SK-N-SH treated with all-trans-retinoic acid at 6 μM for 48 hours (cell line): ENCODE data around the gene QSOX1.

Source experiments
- ATAC-seq: fragments of 200-7000 bp; cut with Tn5 transposase; 3 replicates; pipeline ENCODE4 v1.9.1; 2020; ENCODE audit warnings: mild to moderate bottlenecking, moderate library complexity
- ARNTL ChIP-seq: fragments of 450-650 bp; formaldehyde crosslinking; IDR thresholded peaks from 2 replicates; pipeline ENCODE4 v1.5.0; 2020; ENCODE audit warnings: low read depth, mild to moderate bottlenecking, moderate library complexity, borderline replicate concordance
- BACH2 ChIP-seq: fragments of 250-450 bp; sonication (Bioruptor Pico); IDR thresholded peaks from 2 replicates; pipeline ENCODE4 v1.9.0; 2021; ENCODE audit warnings: mild to moderate bottlenecking, borderline replicate concordance
- ESRRG ChIP-seq: fragments of 250-450 bp; sonication (Bioruptor Pico); IDR thresholded peaks from 2 replicates; pipeline ENCODE4 v1.6.1; 2021; ENCODE audit warnings: mild to moderate bottlenecking
- ISL1 ChIP-seq: fragments of 250-450 bp; sonication (Bioruptor Pico); IDR thresholded peaks from 2 replicates; pipeline ENCODE4 v2.1.2; 2022; ENCODE audit warnings: mild to moderate bottlenecking, moderate library complexity
- OSR1 ChIP-seq: fragments of 250-450 bp; sonication (Bioruptor Pico); IDR thresholded peaks from 2 replicates; pipeline ENCODE4 v1.8.0; 2022; ENCODE audit warnings: moderate library complexity, mild to moderate bottlenecking, inconsistent platforms
- PPARA ChIP-seq: fragments of 250-450 bp; sonication (Bioruptor Pico); IDR thresholded peaks from 2 replicates; pipeline ENCODE4 v1.5.0; 2020; ENCODE audit warnings: mild to moderate bottlenecking, borderline replicate concordance
- TCF4 ChIP-seq: fragments of 250-450 bp; sonication (Bioruptor Pico); IDR thresholded peaks from 2 replicates; pipeline ENCODE4 v1.8.0; 2021; ENCODE audit warnings: mild to moderate bottlenecking, moderate library complexity, borderline replicate concordance
- TOX ChIP-seq: fragments of 250-450 bp; sonication (Bioruptor Pico); IDR thresholded peaks from 2 replicates; pipeline ENCODE4 v1.8.0; 2021; ENCODE audit warnings: mild to moderate bottlenecking, moderate library complexity, borderline replicate concordance
- TSHZ2 ChIP-seq: fragments of 250-450 bp; sonication (Bioruptor Pico); IDR thresholded peaks from 2 replicates; pipeline ENCODE4 v1.5.0; 2020; ENCODE audit warnings: mild to moderate bottlenecking, moderate library complexity
- ZFP3 ChIP-seq: fragments of 250-450 bp; sonication (Bioruptor Pico); IDR thresholded peaks from 2 replicates; pipeline ENCODE4 v1.5.0; 2020; ENCODE audit warnings: mild to moderate bottlenecking, moderate library complexity
- ZFP30 ChIP-seq: fragments of 450-650 bp; formaldehyde crosslinking; IDR thresholded peaks from 2 replicates; pipeline ENCODE4 v1.5.0; 2022; ENCODE audit warnings: mild to moderate bottlenecking, moderate library complexity
- ZNF565 ChIP-seq: fragments of 450-650 bp; formaldehyde crosslinking; conservative IDR thresholded peaks from 2 replicates; pipeline ENCODE4 v1.5.0; 2020; ENCODE audit warnings: low read depth, mild to moderate bottlenecking, moderate library complexity
- ZNF70 ChIP-seq: fragments of 450-650 bp; formaldehyde crosslinking; IDR thresholded peaks from 2 replicates; pipeline ENCODE4 v1.5.0; 2020; ENCODE audit warnings: mild to moderate bottlenecking, moderate library complexity
- TF ChIP-seq, protein P1 (sequence below): fragments of 250-450 bp; sonication (Bioruptor Pico); IDR thresholded peaks from 2 replicates; pipeline ENCODE4 v1.5.1; 2020; ENCODE audit warnings: low read depth, mild to moderate bottlenecking, moderate library complexity
- TF ChIP-seq, protein P2 (sequence below): fragments of 250-450 bp; sonication (Bioruptor Pico); IDR thresholded peaks from 2 replicates; pipeline ENCODE4 v1.8.0; 2020; ENCODE audit warnings: mild to moderate bottlenecking, moderate library complexity, borderline replicate concordance
- TF ChIP-seq, protein P3 (sequence below): fragments of 250-450 bp; sonication (Bioruptor Pico); IDR thresholded peaks from 2 replicates; pipeline ENCODE4 v1.8.0; 2021; ENCODE audit warnings: low read depth, mild to moderate bottlenecking, moderate library complexity, borderline replicate concordance

Gene QSOX1

DNA sequence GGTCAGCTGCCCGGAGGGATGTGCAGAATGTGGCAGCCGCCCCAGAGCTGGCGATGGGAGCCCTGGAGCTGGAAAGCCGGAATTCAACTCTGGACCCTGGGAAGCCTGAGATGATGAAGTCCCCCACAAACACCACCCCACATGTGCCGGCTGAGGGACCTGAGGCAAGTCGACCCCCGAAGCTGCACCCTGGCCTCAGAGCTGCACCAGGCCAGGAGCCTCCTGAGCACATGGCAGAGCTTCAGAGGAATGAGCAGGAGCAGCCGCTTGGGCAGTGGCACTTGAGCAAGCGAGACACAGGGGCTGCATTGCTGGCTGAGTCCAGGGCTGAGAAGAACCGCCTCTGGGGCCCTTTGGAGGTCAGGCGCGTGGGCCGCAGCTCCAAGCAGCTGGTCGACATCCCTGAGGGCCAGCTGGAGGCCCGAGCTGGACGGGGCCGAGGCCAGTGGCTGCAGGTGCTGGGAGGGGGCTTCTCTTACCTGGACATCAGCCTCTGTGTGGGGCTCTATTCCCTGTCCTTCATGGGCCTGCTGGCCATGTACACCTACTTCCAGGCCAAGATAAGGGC lies 41.9 kb downstream of the QSOX1 start:
- TF ChIP-seq ZFP3 (CRISPR knock-in tag) (no peak), ZNF565 (CRISPR knock-in tag) (no peak)
- ATAC-seq, result no peak

DNA sequence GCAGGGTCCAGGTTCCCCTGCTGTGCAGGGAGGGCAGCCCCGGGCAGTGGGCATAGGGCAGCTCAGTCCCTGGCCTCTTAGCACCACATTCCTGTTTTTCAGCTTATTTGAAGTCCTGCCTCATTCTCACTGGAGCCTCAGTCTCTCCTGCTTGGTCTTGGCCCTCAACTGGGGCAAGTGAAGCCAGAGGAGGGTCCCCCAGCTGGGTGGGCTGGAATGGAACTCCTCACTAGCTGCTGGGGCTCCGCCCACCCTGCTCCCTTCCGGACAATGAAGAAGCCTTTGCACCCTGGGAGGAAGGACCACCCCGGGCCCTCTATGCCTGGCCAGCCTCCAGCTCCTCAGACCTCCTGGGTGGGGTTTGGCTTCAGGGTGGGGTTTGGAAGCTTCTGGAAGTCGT lies 42.6 kb downstream of the QSOX1 start:
- ATAC-seq, result no peak
- no peak for TF ChIP-seq ZNF70 (CRISPR knock-in tag)
- TF ChIP-seq ESRRG (CRISPR knock-in tag), result no peak
- TF ChIP-seq PPARA (CRISPR knock-in tag), result no peak
- TF ChIP-seq, protein P1, sequence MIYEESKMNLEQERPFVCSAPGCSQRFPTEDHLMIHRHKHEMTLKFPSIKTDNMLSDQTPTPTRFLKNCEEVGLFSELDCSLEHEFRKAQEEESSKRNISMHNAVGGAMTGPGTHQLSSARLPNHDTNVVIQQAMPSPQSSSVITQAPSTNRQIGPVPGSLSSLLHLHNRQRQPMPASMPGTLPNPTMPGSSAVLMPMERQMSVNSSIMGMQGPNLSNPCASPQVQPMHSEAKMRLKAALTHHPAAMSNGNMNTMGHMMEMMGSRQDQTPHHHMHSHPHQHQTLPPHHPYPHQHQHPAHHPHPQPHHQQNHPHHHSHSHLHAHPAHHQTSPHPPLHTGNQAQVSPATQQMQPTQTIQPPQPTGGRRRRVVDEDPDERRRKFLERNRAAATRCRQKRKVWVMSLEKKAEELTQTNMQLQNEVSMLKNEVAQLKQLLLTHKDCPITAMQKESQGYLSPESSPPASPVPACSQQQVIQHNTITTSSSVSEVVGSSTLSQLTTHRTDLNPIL, result no peak
- TF ChIP-seq ZFP30, result no peak
- TF ChIP-seq BACH2 (CRISPR knock-in tag), result no peak
- TF ChIP-seq, protein P2, sequence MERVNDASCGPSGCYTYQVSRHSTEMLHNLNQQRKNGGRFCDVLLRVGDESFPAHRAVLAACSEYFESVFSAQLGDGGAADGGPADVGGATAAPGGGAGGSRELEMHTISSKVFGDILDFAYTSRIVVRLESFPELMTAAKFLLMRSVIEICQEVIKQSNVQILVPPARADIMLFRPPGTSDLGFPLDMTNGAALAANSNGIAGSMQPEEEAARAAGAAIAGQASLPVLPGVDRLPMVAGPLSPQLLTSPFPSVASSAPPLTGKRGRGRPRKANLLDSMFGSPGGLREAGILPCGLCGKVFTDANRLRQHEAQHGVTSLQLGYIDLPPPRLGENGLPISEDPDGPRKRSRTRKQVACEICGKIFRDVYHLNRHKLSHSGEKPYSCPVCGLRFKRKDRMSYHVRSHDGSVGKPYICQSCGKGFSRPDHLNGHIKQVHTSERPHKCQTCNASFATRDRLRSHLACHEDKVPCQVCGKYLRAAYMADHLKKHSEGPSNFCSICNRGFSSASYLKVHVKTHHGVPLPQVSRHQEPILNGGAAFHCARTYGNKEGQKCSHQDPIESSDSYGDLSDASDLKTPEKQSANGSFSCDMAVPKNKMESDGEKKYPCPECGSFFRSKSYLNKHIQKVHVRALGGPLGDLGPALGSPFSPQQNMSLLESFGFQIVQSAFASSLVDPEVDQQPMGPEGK (CRISPR knock-in tag), result no peak
- TF ChIP-seq TOX (CRISPR knock-in tag), result no peak
- no peak for TF ChIP-seq ARNTL
- no peak for TF ChIP-seq ZFP3 (CRISPR knock-in tag)
- TF ChIP-seq OSR1 (CRISPR knock-in tag), result no peak
- TF ChIP-seq, protein P3, sequence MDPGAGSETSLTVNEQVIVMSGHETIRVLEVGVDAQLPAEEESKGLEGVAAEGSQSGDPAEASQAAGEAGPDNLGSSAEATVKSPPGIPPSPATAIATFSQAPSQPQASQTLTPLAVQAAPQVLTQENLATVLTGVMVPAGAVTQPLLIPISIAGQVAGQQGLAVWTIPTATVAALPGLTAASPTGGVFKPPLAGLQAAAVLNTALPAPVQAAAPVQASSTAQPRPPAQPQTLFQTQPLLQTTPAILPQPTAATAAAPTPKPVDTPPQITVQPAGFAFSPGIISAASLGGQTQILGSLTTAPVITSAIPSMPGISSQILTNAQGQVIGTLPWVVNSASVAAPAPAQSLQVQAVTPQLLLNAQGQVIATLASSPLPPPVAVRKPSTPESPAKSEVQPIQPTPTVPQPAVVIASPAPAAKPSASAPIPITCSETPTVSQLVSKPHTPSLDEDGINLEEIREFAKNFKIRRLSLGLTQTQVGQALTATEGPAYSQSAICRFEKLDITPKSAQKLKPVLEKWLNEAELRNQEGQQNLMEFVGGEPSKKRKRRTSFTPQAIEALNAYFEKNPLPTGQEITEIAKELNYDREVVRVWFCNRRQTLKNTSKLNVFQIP (CRISPR knock-in tag), result no peak
- TF ChIP-seq TSHZ2, result no peak

DNA sequence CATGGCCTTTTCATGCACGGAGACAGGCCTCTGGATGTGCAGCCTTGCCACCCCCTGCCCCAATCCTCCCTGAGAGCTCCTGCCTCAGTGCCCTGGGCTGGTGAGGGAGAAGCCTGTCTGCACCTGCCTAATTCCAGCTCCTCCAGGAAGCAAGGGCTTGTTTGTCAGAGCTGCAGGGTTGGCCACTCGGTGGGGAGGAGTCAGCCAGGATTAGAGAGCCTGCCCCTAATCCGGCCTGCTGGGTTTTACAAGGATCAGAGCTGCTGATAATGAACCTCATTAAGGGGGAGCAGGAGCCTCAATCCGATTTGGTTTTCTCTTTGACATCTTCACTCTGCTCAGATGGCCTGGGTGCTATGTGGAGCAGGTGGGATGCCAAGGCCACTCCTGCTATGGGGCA lies 43.5 kb downstream of the QSOX1 start:
- ATAC-seq, result no peak
- no peak for TF ChIP-seq BACH2 (CRISPR knock-in tag)
- TF ChIP-seq ARNTL, result no peak
- TF ChIP-seq ZNF565 (CRISPR knock-in tag), result no peak
- TF ChIP-seq ZNF70 (CRISPR knock-in tag), result no peak
- TF ChIP-seq ISL1 (CRISPR knock-in tag), result no peak
- TF ChIP-seq, protein P2 (CRISPR knock-in tag), result no peak
- no peak for TF ChIP-seq TCF4 (CRISPR knock-in tag)
- no peak for TF ChIP-seq ZFP30
- TF ChIP-seq, all 23 proteins: peak for 0

DNA sequence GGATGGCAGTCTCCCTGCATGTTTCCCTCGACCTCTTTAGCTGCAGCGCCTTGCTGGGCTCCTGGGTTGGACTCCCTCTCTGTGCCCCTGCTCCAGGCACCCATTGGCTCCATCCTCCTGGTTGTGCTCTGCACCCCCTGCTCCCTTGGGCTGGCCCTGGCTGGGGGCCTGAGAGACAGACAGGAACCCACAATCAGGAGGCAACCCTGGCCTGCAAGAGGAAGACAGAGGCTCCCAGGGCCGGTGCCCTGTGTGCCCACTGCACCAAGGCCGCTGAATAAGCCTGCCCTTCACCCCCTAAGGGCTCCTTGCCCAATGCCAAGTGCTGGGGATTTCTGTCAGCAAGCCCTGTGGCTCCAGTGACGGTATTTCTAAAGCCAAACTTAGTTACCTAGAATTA lies 43.9 kb downstream of the QSOX1 start:
- no peak for ATAC-seq
- TF ChIP-seq BACH2 (CRISPR knock-in tag), result no peak
- no peak for TF ChIP-seq ZFP3 (CRISPR knock-in tag)
- no peak for TF ChIP-seq ARNTL
- no peak for TF ChIP-seq TSHZ2
- TF ChIP-seq ZNF565 (CRISPR knock-in tag), result no peak
